OCI-LY3 (cell line): Measurements from ENCODE around the gene CD58.
"Not testable (repeated sequence)": the region's sequence is repeated elsewhere in the genome, so short reads cannot be mapped to it uniquely, and the experiment has no call there.

Source experiments
- H2AFZ ChIP-seq: fragments of 200-600, 300-600 bp; shearing (Covaris generic); 2 replicates; pipeline ENCODE4 v1.6.0; 2014; ENCODE audit warnings: antibody characterized with exemption, low read depth, low read length
- H3K27ac ChIP-seq: fragments of 200-600, 300-600 bp; sonication (generic); 2 replicates; pipeline ENCODE4 v1.5.1; 2014; ENCODE audit warnings: mild to moderate bottlenecking, low read length, moderate library complexity, mixed read lengths
- H3K27me3 ChIP-seq: fragments of 200-600, 300-600 bp; sonication (generic); 2 replicates; pipeline ENCODE4 v1.6.1; 2014; ENCODE audit warnings: low read depth, low read length, mixed read lengths
- H3K36me3 ChIP-seq: fragments of 200-600, 300-600 bp; sonication (generic); replicated peaks from 2 replicates; pipeline ENCODE3; 2014; ENCODE audit warnings: low read depth, low read length, mixed read lengths
- H3K4me1 ChIP-seq: fragments of 300-600, 200-600 bp; sonication (generic); 2 replicates; pipeline ENCODE4 v1.6.1; 2014; ENCODE audit warnings: low read length, mixed read lengths
- H3K4me2 ChIP-seq: fragments of 200-600, 300-600 bp; sonication (generic); 2 replicates; pipeline ENCODE4 v1.6.1; 2014; ENCODE audit warnings: low read length, mixed read lengths
- H3K4me3 ChIP-seq: fragments of 300-600, 200-600 bp; sonication (generic); 2 replicates; pipeline ENCODE4 v1.5.1; 2014; ENCODE audit warnings: antibody characterized with exemption, mild to moderate bottlenecking, low read length, moderate library complexity
- H3K79me2 ChIP-seq: fragments of 300-600, 200-600 bp; shearing (Covaris generic); 2 replicates; pipeline ENCODE4 v1.6.1; 2014; ENCODE audit warnings: mild to moderate bottlenecking, low read length, mixed read lengths
- H3K9ac ChIP-seq: fragments of 300-600, 200-600 bp; shearing (Covaris generic); 2 replicates; pipeline ENCODE4 v1.6.0; 2014; ENCODE audit warnings: mild to moderate bottlenecking, low read length, moderate library complexity
- H3K9me3 ChIP-seq: fragments of 200-600, 300-600 bp; shearing (Covaris generic); 2 replicates; pipeline ENCODE4 v1.6.1; 2014; ENCODE audit warnings: low read length, mixed read lengths; ENCODE audit not compliant: insufficient read depth
- H4K20me1 ChIP-seq: fragments of 200-600, 300-600 bp; sonication (generic); 2 replicates; pipeline ENCODE4 v1.6.1; 2016; ENCODE audit warnings: low read length, mixed read lengths; ENCODE audit not compliant: insufficient read depth
- TF ChIP-seq, protein P1 (sequence below): fragments of 200-600, 300-600 bp; sonication (generic); IDR thresholded peaks from 2 replicates; pipeline ENCODE4 v1.5.1; 2014; ENCODE audit warnings: antibody characterized with exemption, low read length, low read depth

The CD58 gene

DNA sequence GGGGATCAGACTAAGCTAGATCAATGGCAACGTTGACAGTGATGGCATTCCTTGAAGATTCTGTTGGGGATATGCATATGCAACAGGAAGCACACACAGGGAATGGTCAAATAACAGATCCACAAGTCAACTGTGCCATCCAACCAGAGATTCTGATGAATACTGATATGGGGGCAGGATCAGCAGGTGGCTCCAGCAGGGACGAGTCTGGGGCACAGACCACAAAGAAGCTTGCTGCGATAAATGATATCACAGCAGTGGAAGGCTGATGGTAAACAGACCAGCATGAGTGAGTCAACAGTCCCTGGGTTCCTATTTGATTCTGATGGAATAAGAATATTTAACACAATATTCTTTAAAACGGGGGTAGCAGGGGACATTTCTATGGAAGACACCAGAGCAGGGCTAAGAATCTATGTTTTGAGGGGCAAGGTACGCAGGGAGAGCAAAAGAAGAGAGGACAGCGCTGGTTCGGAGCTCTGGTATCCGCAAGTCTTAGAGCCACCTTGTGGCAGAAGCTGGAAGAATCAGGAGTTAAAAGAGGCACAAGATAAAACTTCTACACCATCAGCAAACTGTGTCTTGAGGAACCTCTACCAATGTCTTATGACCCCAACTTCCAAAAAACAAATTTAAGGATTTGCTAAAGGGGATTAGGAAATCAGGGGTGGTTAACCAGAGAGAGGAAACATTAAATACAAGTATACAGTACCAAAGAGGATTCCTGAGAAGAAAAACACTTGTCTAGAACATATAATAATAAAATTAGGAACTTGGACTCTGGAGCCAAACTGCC is 25.3 kb upstream of the CD58 start:
- not testable (repeated sequence) for H3K79me2 ChIP-seq, H3K9me3 ChIP-seq, H3K36me3 ChIP-seq, H4K20me1 ChIP-seq, H3K4me3 ChIP-seq, H2AFZ ChIP-seq, H3K27me3 ChIP-seq
- TF ChIP-seq, protein P1, sequence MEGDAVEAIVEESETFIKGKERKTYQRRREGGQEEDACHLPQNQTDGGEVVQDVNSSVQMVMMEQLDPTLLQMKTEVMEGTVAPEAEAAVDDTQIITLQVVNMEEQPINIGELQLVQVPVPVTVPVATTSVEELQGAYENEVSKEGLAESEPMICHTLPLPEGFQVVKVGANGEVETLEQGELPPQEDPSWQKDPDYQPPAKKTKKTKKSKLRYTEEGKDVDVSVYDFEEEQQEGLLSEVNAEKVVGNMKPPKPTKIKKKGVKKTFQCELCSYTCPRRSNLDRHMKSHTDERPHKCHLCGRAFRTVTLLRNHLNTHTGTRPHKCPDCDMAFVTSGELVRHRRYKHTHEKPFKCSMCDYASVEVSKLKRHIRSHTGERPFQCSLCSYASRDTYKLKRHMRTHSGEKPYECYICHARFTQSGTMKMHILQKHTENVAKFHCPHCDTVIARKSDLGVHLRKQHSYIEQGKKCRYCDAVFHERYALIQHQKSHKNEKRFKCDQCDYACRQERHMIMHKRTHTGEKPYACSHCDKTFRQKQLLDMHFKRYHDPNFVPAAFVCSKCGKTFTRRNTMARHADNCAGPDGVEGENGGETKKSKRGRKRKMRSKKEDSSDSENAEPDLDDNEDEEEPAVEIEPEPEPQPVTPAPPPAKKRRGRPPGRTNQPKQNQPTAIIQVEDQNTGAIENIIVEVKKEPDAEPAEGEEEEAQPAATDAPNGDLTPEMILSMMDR = peak; percentile 41
- Histone ChIP-seq H3K4me1 (peaks cover 54% of the 10 kb centered on the region), H3K9ac (peak overlapping the region; percentile 43; the same call in 1 of the 2 replicates), H3K4me2 (peak overlapping the region; percentile 50), H3K27ac (peak overlapping the region; percentile 81)

GRCh38 chr1:116595065-116595840 is 24.4 kb upstream of the CD58 start:
- H3K9me3 ChIP-seq, H4K20me1 ChIP-seq, H3K79me2 ChIP-seq, H3K36me3 ChIP-seq, H2AFZ ChIP-seq, H3K4me3 ChIP-seq, H3K27me3 ChIP-seq: not testable (repeated sequence)
- Histone ChIP-seq H3K4me1 (peaks cover 56% of the 10 kb centered on the region), H3K4me2 (0 out of 2 replicates have a peak overlapping the region, but pooled peaks have one; percentile 50), H3K27ac (peak overlapping the region; percentile 81; the same call in 1 of the 2 replicates), H3K9ac (peak overlapping the region; percentile 42; the same call in 1 of the 2 replicates)

- H3K4me2 ChIP-seq = not testable (repeated sequence)
These were observed 23.2 kb upstream of the CD58 start for GRCh38 chr1:116593977-116594376.

DNA sequence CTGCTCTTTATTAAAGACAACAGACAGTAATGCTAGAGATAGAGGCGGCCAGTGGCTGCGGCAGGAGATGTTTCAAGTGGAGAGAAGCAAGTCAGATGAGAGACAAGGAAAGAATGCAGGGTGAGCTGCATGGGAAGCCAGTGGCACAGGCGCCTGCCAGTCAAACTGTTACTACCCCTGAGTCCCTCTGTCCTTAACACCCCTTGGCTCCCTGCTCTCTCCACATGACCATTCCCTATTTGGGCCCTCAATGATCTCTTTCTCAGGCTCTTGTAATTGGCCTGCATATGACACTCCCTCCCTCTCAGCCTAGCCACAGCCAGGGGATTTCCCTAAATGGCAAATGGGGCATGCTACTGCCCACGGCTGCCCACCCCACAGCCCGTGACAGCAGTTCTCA is 22.6 kb upstream of the CD58 start:
- not testable (repeated sequence) for H3K4me2 ChIP-seq, H3K9ac ChIP-seq, H3K27ac ChIP-seq, H3K9me3 ChIP-seq, H3K27me3 ChIP-seq, H3K79me2 ChIP-seq, H2AFZ ChIP-seq, H3K36me3 ChIP-seq, H3K4me3 ChIP-seq, H4K20me1 ChIP-seq
- H3K4me1 ChIP-seq = peaks cover 60% of the 10 kb centered on the region

More at GRCh38 chr1:116593977-116594376, 23.2 kb upstream of the CD58 start:
- not testable (repeated sequence) for H3K36me3 ChIP-seq, H3K9ac ChIP-seq, H4K20me1 ChIP-seq, H2AFZ ChIP-seq, H3K9me3 ChIP-seq, H3K79me2 ChIP-seq, H3K27ac ChIP-seq, H3K4me3 ChIP-seq, H3K27me3 ChIP-seq
- H3K4me1 ChIP-seq = peaks cover 66% of the 10 kb centered on the region

DNA sequence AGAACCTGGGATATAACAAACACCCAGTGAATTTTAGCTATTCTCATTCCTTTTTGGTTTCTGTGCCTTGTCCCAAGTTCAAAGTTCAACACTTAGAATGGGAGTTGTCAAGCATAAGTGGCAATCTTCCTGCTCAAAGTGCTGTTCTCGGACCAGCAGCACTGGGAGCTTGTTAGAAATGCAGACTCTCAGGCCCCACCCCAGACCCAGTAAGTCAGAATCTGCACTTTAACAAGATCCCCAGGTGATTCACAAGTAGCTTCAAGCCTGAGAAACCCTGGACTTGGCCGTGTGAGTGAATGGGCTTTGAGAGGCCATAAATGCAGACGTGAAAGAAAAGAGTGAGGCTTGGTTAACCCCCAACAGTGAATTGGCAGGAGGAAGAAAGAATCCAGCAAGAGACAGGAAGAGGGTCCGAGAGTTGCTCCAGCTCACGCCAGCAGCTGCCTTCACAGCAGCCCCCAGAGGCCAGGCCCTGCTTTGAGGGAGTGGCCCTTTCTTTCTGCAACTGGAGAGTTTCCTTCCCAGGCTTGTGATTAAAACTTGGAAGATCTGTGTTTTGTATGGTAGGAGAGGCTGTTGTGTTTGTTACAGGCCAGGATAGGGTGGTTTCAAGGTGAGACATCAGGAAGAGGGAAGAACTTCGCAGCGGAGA is 21.3 kb upstream of the CD58 start:
- not testable (repeated sequence) for H3K79me2 ChIP-seq, H3K4me3 ChIP-seq, H3K4me2 ChIP-seq, H3K27ac ChIP-seq, H3K27me3 ChIP-seq, H4K20me1 ChIP-seq, H2AFZ ChIP-seq, H3K36me3 ChIP-seq, H3K9me3 ChIP-seq, H3K9ac ChIP-seq
- H3K4me1 ChIP-seq = peaks cover 59% of the 10 kb centered on the region

DNA sequence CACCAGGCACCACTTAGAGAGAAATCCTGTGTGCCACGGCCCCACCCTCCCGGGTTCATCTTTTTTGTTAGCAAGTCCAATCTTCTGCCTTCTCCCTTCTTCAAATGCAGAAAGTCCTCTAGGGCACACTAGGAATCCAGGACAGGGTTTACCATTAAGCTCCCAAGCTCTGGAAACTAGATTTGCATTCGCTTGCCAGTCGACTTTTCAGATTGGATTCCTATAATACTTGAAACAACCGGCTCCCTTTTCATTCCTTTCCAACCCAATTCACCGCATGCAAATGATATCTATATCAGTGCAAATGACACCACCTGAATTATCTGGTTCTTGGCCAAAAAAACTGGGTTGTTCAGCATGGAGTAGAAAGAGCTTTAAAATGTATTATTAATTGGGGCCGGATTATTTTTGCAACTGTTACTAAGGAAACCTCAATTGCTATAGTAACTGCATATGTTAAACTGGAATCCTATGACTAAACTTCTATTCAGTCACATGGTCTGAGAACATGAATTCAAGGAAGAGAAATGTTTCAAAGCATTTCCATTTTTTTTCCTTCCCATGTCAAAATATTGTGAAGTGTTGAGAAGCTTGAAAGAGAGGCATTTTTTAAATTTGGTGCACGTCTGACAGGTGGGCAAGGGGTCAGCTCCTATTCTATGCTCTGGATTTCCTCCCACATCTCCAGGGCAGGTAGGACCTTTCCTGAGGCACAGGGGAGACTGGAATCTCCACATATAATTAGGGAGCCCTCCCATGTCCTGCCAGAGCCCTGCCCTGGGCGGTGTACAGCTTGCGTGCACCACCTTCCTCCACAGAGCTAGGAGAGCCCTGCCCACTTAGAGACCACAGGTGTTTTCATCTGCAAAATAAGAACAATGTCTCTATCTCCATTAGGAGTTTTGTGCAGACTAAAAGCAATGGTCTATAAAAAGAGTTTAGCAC is 20.5 kb upstream of the CD58 start:
- not testable (repeated sequence) for H3K4me2 ChIP-seq, H4K20me1 ChIP-seq, H3K27me3 ChIP-seq, H3K27ac ChIP-seq, H3K4me3 ChIP-seq, H3K9me3 ChIP-seq, H3K36me3 ChIP-seq, H3K9ac ChIP-seq, H2AFZ ChIP-seq, H3K79me2 ChIP-seq
- peaks cover 59% of the 10 kb centered on the region for H3K4me1 ChIP-seq

- not testable (repeated sequence) for H3K4me3 ChIP-seq, H2AFZ ChIP-seq, H3K27ac ChIP-seq, H3K27me3 ChIP-seq, H3K36me3 ChIP-seq, H3K4me2 ChIP-seq, H4K20me1 ChIP-seq, H3K9me3 ChIP-seq, H3K79me2 ChIP-seq
- Histone ChIP-seq H3K4me1 (peaks cover 60% of the 10 kb centered on the region), H3K9ac (0 out of 2 replicates have a peak overlapping the region, but pooled peaks have one; percentile 10)
These were observed 19.7 kb upstream of the CD58 start for GRCh38 chr1:116590359-116591005.
